ENCODE data around the gene NPIPA3.

- TF ChIP-seq, protein P1, sequence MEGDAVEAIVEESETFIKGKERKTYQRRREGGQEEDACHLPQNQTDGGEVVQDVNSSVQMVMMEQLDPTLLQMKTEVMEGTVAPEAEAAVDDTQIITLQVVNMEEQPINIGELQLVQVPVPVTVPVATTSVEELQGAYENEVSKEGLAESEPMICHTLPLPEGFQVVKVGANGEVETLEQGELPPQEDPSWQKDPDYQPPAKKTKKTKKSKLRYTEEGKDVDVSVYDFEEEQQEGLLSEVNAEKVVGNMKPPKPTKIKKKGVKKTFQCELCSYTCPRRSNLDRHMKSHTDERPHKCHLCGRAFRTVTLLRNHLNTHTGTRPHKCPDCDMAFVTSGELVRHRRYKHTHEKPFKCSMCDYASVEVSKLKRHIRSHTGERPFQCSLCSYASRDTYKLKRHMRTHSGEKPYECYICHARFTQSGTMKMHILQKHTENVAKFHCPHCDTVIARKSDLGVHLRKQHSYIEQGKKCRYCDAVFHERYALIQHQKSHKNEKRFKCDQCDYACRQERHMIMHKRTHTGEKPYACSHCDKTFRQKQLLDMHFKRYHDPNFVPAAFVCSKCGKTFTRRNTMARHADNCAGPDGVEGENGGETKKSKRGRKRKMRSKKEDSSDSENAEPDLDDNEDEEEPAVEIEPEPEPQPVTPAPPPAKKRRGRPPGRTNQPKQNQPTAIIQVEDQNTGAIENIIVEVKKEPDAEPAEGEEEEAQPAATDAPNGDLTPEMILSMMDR (IDR thresholded peaks at IDR 0.05; ENCODE audit: low read length): no peak
- TF ChIP-seq EZH2 (optimal IDR thresholded peaks at IDR 0.05; ENCODE audit: low read depth, low read length): no peak
Measured at GRCh38 chr16:14669776-14670175, 33.4 kb upstream of the NPIPA3 start.
